GM12801 (cell line): ENCODE measurements around the gene FGR.

Source experiments
- TF ChIP-seq, protein P1 (sequence below): IDR thresholded peaks from one replicate; pipeline ENCODE4 v1.5.1; 2011; ENCODE audit warnings: control low read depth; ENCODE audit not compliant: insufficient read length; ENCODE audit errors: extremely low read depth

The FGR gene

DNA sequence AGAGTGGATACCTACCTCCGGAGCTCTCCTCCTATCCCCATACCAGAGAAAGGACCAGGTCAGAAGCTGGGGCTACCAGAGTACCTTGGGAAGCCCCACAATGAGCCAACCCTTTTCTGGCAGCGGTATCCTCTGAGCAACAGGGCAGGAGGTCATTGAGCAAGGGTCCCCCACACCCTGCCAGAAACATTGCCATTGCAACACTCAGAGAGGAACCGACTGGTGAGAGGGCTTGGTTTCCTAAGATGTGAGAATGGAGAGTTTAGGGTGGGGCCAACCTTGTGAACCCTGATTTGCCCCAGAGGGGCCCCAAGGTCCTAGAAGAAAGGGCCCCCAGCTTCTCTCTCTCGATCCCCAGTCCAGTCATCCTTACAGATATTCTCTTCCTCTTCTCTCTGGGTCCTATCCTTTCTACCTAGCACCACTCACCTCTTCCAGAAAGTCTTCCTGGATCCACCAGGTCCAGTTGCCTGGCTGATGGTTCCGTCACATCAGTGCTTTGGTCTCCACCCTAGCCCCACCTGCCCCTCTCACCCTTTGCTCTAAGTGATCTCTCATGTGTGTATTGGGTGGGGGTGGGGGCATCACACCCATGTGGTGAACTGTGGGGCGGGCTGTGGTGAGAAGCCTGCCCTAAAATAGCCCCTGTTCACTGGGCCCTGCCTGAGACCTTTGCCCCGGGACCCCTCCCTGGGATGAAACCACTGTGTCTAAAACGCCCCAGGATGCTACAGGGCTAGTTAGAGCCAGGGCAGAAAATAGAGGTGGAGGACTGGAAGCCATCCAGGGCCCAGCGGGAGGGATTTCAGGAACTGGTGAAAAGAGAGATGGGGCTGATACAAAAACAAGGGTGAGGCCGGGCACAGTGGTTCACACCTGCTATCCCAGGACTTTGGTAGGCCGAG lies 8.7 kb downstream of the FGR start:
- TF ChIP-seq, protein P1, sequence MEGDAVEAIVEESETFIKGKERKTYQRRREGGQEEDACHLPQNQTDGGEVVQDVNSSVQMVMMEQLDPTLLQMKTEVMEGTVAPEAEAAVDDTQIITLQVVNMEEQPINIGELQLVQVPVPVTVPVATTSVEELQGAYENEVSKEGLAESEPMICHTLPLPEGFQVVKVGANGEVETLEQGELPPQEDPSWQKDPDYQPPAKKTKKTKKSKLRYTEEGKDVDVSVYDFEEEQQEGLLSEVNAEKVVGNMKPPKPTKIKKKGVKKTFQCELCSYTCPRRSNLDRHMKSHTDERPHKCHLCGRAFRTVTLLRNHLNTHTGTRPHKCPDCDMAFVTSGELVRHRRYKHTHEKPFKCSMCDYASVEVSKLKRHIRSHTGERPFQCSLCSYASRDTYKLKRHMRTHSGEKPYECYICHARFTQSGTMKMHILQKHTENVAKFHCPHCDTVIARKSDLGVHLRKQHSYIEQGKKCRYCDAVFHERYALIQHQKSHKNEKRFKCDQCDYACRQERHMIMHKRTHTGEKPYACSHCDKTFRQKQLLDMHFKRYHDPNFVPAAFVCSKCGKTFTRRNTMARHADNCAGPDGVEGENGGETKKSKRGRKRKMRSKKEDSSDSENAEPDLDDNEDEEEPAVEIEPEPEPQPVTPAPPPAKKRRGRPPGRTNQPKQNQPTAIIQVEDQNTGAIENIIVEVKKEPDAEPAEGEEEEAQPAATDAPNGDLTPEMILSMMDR: no peak

DNA sequence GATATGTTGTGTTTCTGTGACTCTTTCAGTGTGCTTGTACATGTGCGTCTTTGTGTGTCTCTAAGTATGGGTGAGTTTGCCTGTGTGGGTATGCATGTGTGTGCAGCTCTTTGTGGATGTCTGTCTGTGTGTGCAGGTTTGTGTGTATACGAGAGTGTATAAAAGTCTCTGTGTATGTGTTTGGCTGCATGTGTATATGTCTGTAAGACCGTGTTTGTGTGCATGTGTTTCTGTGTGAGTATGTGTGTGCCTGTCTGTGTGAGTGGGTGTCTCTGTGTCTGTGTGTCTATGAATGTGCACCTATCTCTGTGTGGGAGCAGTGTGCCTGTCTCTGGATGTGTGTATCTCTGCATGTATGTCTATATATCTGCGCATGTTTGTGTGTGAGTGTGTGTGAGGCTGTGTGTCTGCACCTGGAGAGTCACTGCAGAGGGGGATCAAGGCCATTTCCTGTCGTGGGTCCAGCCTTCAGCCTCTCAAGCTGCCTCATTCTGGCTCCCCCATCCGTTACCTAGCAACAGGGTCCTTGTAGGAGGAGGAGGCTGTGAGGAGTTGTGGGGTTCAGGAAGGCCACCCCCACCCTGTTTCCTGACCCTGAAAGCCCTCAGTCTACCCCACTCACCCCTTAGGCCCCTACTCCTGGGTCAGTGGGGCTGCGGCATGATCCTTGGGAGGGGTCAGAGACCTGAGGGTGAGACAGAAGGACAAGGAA lies 10.4 kb downstream of the FGR start:
- TF ChIP-seq, protein P1: no peak

DNA sequence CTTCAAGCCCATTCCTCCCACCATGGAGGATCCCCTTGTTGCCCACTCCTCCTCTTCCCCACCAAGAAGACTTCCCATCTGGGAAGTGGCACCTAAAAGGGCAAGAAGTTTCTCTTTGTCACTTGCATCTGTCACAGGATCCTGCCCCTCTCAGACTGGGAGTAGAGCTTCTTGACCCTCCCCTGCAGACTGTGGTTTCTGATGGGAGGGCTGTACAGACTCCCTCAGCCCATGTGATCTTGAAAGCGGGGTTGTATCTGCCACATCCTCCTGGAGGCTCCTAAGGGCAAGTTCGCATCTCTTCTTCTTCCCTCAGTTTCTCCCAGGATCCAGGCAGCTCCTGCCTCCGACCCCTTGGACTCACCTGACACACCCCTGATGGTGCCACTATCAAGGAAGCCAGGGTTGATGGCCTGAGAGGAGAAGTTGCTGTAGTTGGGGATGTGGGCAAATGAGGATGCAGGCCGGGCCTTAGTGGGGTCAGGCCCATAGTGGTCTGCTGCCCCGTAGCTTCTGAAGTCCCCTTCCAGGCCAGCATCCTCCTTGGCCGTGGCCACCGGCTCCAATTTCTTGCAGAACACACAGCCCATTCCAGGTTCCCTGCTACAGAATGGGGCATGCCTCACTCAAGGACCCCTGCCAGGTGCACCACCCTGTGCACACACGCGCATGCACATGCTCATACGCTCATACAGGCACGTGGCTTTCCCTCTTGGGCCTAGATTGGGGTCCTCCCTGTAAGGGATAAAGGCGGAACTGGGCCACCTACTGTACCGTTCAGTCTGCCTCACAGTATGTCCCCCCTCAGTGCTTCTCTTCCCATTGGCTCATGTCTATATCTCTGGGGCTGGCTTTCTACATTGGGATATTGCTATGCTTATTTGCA lies 11.4 kb downstream of the FGR start:
- TF ChIP-seq, protein P1: no peak

DNA sequence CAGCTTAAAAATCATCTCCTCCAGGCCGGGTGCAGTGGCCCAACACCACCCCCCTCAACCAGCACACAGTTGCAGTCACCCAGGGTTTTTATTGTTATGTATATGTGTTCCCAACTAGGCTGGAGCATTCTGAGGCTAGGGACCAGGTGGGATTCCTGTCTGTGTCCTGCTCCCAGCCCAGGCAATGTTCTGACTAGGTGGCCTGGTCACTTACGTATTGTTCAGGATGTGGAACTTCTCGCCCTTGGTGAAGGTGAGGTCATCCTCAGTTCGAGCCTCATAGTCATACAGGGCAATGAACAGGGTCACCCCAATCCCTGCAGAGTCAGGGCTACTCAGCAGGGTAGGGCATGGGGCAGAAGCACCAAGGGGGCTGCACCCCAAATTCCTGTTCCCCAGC lies 12.2 kb downstream of the FGR start:
- TF ChIP-seq, protein P1: no peak

DNA sequence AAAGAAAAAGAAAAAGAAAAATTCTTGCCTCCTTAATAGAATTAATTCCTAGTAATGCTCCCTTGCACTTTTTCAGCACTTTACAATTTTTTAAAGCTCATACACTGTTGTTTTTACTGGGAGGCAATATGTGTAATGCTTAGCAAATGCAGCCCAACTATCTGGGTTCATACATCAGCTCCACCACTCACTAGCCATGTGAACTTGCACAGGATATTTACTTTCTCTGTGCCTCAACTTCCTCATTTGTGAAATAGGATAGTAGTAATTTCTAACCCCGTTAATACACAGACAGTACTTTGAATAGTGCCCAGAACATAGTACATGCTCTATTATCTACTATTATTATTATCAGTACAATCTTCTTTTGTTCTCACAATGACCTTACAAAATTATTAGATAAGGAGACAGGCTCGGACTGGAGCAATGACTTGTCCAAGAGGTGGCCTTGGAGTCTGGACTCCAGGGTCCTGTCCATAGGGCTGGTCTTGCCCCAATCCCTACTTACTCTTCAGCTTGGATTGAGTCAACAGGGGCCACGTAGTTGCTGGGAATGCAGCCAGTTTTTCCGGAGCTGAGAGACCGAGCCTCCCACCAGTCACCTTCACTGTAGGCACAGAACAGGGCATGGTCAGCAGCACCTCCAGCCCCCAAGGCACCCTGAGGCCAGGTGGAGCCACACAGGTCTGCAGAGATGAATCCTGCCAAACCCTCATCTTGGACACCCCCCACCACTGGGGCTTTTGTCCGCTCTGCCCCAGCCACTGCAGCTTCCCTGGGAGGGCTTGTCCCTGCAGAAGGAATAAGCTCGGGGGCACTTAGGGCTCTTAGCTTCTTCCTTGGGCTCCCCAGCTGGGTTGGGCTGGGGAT lies 13.7 kb downstream of the FGR start:
- TF ChIP-seq, protein P1: no peak

DNA sequence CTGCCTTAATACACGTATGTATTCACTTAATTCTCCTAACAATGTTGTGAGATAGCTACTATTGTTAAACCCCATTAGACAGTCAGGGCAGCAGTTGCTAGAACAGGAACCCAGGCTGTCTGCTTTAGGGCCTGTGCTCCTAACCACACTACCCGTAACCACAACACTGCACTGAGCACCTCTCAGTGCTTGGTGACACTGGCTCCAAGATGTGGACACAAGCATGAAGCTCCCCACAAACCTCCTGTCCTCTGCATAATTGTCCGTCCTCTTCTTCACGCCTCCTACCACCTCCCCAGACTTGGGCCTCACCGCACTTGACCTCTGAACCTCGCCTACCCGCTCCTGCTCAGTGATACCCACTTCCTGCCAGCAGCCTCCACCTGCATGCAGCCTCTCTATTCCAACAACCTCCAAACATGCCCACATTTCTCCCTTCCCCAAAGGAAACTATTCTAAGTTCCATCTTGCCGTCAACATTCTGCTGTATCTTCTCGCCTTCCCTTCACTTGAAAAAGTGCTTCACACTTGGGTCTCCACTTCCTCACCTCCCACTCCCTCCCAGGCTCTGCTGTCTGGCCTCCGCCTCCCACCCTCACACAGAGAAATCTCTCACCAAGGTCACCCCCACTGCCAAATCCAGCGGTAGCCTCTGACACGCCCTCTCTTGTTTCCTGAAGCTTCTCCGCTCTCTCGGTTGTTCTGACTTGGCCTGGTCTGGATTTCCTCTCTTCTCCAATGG lies 16.5 kb downstream of the FGR start:
- TF ChIP-seq, protein P1: no peak
